H7 (cell line): ENCODE data around the gene MED13L. TPM values are rescaled to one million over a fixed set of nuclear protein-coding genes. Genes with fewer than 3 reads are reported as not detected.
A peak's percentile ranks its signal among the peaks of the same experiment; 100 is the strongest.

Source experiments
- DNase-seq: peaks from one replicate; pipeline ENCODE4 v3.0.0; 2012
- H3K27me3 ChIP-seq: 2 replicates; pipeline ENCODE4 v1.6.0; 2011; ENCODE audit warnings: mild to moderate bottlenecking, low read length; ENCODE audit not compliant: control insufficient read depth, insufficient read depth
- H3K36me3 ChIP-seq: replicated peaks from 2 replicates; pipeline ENCODE4 v1.5.1; 2011; ENCODE audit warnings: low read length; ENCODE audit not compliant: control insufficient read depth, insufficient read depth
- H3K4me3 ChIP-seq: 2 replicates; pipeline ENCODE4 v1.5.1; 2011; ENCODE audit warnings: low read depth, mild to moderate bottlenecking, control low read depth, low read length, moderate library complexity; ENCODE audit not compliant: insufficient read depth
- total RNA-seq: library from RNA; depleted of rRNA; stranded (reverse); fragments of >200 nt; shearing (Covaris generic); gene quantifications from 2 replicates; pipeline ENCODE4 v1.2.3, GENCODE V29; 2014

MED13L gene
- total RNA-seq, 1 experiment from 2014 or later: 39.7 TPM

- Histone ChIP-seq H3K4me3 (no peak overlapping the region), H3K27me3 (no peaks in the 10 kb centered on the region), H3K36me3 (no peaks in the 10 kb centered on the region)
- DNase-seq: no peak
Measured at GRCh38 chr12:116313194-116313927, 35.9 kb upstream of the MED13L start.

GRCh38 chr12:116310082-116310481 lies 32.6 kb upstream of the MED13L start:
- no peak overlapping the region for H3K4me3 ChIP-seq
- H3K36me3 ChIP-seq: no peaks in the 10 kb centered on the region
- H3K27me3 ChIP-seq: no peaks in the 10 kb centered on the region
- DNase-seq: no peak

- H3K27me3 ChIP-seq: no peaks in the 10 kb centered on the region
- no peaks in the 10 kb centered on the region for H3K36me3 ChIP-seq
- H3K4me3 ChIP-seq: no peak overlapping the region
- DNase-seq: no peak
Measured at GRCh38 chr12:116309343-116309742, 31.9 kb upstream of the MED13L start.

- no peak overlapping the region for H3K4me3 ChIP-seq
- H3K27me3 ChIP-seq: no peaks in the 10 kb centered on the region
- DNase-seq: no peak
- H3K36me3 ChIP-seq: no peaks in the 10 kb centered on the region
Measured at GRCh38 chr12:116308647-116309046, 31.2 kb upstream of the MED13L start.

GRCh38 chr12:116306968-116307367 lies 29.5 kb upstream of the MED13L start:
- Histone ChIP-seq H3K27me3 (no peaks in the 10 kb centered on the region), H3K36me3 (no peaks in the 10 kb centered on the region), H3K4me3 (no peak overlapping the region)
- no peak for DNase-seq

GRCh38 chr12:116306506-116306905 lies 29.0 kb upstream of the MED13L start:
- no peak for DNase-seq
- H3K27me3 ChIP-seq: no peaks in the 10 kb centered on the region
- no peak overlapping the region for H3K4me3 ChIP-seq
- no peaks in the 10 kb centered on the region for H3K36me3 ChIP-seq

- Histone ChIP-seq H3K36me3 (no peaks in the 10 kb centered on the region), H3K27me3 (no peaks in the 10 kb centered on the region), H3K4me3 (no peak overlapping the region)
- no peak for DNase-seq
Measured at GRCh38 chr12:116304621-116305020, 27.1 kb upstream of the MED13L start.

- Histone ChIP-seq H3K27me3 (no peaks in the 10 kb centered on the region), H3K4me3 (no peak overlapping the region), H3K36me3 (no peaks in the 10 kb centered on the region)
- DNase-seq: no peak
Measured at GRCh38 chr12:116303929-116304328, 26.4 kb upstream of the MED13L start.

GRCh38 chr12:116303066-116303465 lies 25.6 kb upstream of the MED13L start:
- DNase-seq: no peak
- Histone ChIP-seq H3K36me3 (no peaks in the 10 kb centered on the region), H3K4me3 (no peak overlapping the region), H3K27me3 (no peaks in the 10 kb centered on the region)

- peak; percentile 47 for DNase-seq
Measured at GRCh38 chr12:116302166-116303058, 24.9 kb upstream of the MED13L start.

GRCh38 chr12:116301621-116302020 lies 24.1 kb upstream of the MED13L start:
- Histone ChIP-seq H3K4me3 (no peak overlapping the region), H3K27me3 (no peaks in the 10 kb centered on the region), H3K36me3 (no peaks in the 10 kb centered on the region)
- DNase-seq: no peak

More at GRCh38 chr12:116302166-116303058, 24.9 kb upstream of the MED13L start:
- Histone ChIP-seq H3K27me3 (no peaks in the 10 kb centered on the region), H3K4me3 (no peak overlapping the region), H3K36me3 (no peaks in the 10 kb centered on the region)

GRCh38 chr12:116299665-116300328 lies 22.3 kb upstream of the MED13L start:
- Histone ChIP-seq H3K27me3 (no peaks in the 10 kb centered on the region), H3K36me3 (no peaks in the 10 kb centered on the region), H3K4me3 (no peak overlapping the region)
- no peak for DNase-seq

GRCh38 chr12:116299064-116299463 lies 21.6 kb upstream of the MED13L start:
- no peak for DNase-seq
- Histone ChIP-seq H3K4me3 (no peak overlapping the region), H3K36me3 (no peaks in the 10 kb centered on the region), H3K27me3 (no peaks in the 10 kb centered on the region)

GRCh38 chr12:116298578-116298977 lies 21.1 kb upstream of the MED13L start:
- Histone ChIP-seq H3K27me3 (no peaks in the 10 kb centered on the region), H3K4me3 (no peak overlapping the region), H3K36me3 (no peaks in the 10 kb centered on the region)
- no peak for DNase-seq
